ENCODE measurements around the gene TNFSF13B.

Gene TNFSF13B

GRCh38 chr13:108349269-108349668 is 79.8 kb downstream of the TNFSF13B start:
- DNase-seq (ENCODE audit: low read depth) = no peak

- DNase-seq (ENCODE audit: low read depth) = no peak
Observed at GRCh38 chr13:108350579-108350978, 81.1 kb downstream of the TNFSF13B start.

GRCh38 chr13:108352599-108352998 is 83.1 kb downstream of the TNFSF13B start:
- no peak for DNase-seq (ENCODE audit: low read depth)

GRCh38 chr13:108357228-108357627 is 87.7 kb downstream of the TNFSF13B start:
- no peak for DNase-seq (ENCODE audit: low read depth)
